Activated naive CD4-positive, alpha-beta T cell treated with anti-CD3 and anti-CD28 coated beads, Interleukin-2, amount 50 U/mL, for 16 hours (primary cell): Measurements from ENCODE around the gene LGALS3BP.

Source experiments
- DNase-seq: peaks from one replicate; pipeline ENCODE4 v3.0.0-alpha.2; 2020

Gene LGALS3BP

GRCh38 chr17:78981010-78981888 is 1.5 kb upstream of the LGALS3BP start:
- DNase-seq: no peak

- DNase-seq: no peak
These were observed 875 bp upstream of the LGALS3BP start for GRCh38 chr17:78980624-78980972.

- DNase-seq: no peak
These were observed 1.4 kb downstream of the LGALS3BP start for GRCh38 chr17:78977997-78978973.

- DNase-seq: no peak
These were observed 2.1 kb downstream of the LGALS3BP start for GRCh38 chr17:78977681-78977943.

- DNase-seq: no peak
These were observed 2.6 kb downstream of the LGALS3BP start for GRCh38 chr17:78976907-78977680.

- DNase-seq: no peak
These were observed 4.8 kb downstream of the LGALS3BP start for GRCh38 chr17:78974635-78975591.

GRCh38 chr17:78973792-78974520 is 5.8 kb downstream of the LGALS3BP start:
- DNase-seq: no peak

GRCh38 chr17:78973196-78973595 is 6.5 kb downstream of the LGALS3BP start:
- DNase-seq: no peak

GRCh38 chr17:78972507-78973105 is 7.1 kb downstream of the LGALS3BP start:
- no peak for DNase-seq

- DNase-seq: no peak
These were observed 7.8 kb downstream of the LGALS3BP start for GRCh38 chr17:78971756-78972506.

- peak; percentile 80 for DNase-seq
These were observed 8.6 kb downstream of the LGALS3BP start for GRCh38 chr17:78970834-78971755.

- DNase-seq: no peak
These were observed 9.9 kb downstream of the LGALS3BP start for GRCh38 chr17:78969865-78970264.

GRCh38 chr17:78967782-78968362 is 11.9 kb downstream of the LGALS3BP start:
- no peak for DNase-seq

GRCh38 chr17:78966910-78967600 is 12.7 kb downstream of the LGALS3BP start:
- DNase-seq: no peak

- DNase-seq: no peak
These were observed 13.5 kb downstream of the LGALS3BP start for GRCh38 chr17:78966123-78966813.

- DNase-seq: no peak
These were observed 14.2 kb downstream of the LGALS3BP start for GRCh38 chr17:78965491-78965924.

GRCh38 chr17:78963378-78963777 is 16.3 kb downstream of the LGALS3BP start:
- DNase-seq: no peak
